A172 (cell line): ENCODE results near the gene MTG1. TPM values are rescaled to one million over a fixed set of nuclear protein-coding genes. Genes with fewer than 3 reads are reported as not detected.
"Not testable (repeated sequence)": the region's sequence is repeated elsewhere in the genome, so short reads cannot be mapped to it uniquely, and the experiment has no call there.

Source experiments
- DNase-seq: peaks from one replicate; pipeline ENCODE4 v3.0.0-alpha.2; 2015; ENCODE audit warnings: low spot score
- total RNA-seq: library from RNA; depleted of rRNA; stranded (reverse); fragments of >200 nt; shearing (Covaris generic); gene quantifications from 2 replicates; pipeline ENCODE4 v1.2.3, GENCODE V29; 2014

MTG1 gene
- total RNA-seq, 1 experiment from 2014 or later, result 13.7 TPM

DNA sequence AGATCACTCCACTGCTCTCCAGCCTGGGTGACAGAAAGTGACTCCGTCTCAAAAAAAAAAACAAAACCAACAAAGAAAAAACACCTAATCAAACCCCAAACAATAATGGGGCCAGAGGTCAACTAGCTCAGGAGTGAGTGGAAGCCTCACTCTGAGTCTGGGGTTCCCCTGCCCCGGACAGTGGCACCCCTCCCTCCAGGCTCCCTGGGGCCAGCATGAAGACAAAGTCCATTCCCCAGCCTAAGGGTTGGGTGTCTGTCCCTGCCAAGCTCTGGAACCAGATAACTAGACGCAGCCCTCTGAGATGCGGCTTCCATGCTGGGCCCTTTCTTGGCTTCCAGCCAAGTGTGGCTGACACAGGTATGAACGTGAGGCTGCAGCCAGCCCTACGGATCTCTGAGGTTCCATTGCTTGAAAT is 34.4 kb upstream of the MTG1 start:
- DNase-seq, result no peak

DNA sequence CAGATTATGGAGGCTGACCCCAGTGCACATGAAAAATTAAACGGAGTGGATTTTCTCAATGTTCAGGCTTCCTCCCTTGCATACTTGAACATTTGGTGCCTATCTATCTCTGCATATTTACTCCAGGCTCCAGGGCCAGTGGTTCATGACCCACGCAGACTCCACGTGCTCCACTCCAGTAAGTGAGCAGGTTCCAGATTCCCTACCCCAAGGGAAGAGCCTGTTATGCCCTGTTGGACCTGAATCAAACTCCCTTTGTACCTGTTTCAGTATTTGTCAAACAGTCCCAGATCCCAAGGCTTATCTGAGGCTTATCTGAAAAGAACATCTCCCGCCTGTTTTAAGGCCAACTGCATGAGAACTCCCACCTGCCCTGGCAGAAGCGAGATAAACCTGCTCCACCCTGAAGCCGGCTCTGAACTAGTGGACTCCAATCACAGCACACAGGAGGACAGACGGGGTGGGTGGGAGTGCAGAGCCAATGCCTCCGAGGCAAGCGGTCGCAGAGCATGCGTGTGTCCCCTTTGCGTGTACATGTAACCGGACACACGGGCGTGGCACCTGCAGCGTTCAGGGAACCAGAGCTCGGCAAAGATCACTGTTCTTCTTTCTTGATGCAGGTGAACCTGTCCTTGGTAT is 33.9 kb upstream of the MTG1 start:
- no peak for DNase-seq

DNA sequence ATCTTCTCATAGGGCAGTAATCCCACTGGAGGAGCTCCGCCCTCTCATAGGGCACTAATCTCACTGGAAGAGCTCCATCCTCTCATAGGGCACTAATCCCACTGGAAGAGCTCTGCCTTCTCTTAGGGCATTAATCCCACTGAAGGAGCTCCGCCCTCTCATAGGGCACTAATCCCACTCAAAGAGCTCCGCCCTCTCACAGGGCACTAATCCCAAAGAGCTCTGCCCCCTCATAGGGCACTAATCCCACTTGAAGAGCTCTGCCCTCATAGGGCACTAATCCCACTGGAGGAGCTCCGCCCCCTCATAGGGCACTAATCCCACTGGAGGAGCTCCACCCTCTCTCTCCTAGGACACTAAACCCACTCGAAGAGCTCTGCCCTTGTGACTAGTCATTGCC is 32.7 kb upstream of the MTG1 start:
- DNase-seq, result no peak

DNA sequence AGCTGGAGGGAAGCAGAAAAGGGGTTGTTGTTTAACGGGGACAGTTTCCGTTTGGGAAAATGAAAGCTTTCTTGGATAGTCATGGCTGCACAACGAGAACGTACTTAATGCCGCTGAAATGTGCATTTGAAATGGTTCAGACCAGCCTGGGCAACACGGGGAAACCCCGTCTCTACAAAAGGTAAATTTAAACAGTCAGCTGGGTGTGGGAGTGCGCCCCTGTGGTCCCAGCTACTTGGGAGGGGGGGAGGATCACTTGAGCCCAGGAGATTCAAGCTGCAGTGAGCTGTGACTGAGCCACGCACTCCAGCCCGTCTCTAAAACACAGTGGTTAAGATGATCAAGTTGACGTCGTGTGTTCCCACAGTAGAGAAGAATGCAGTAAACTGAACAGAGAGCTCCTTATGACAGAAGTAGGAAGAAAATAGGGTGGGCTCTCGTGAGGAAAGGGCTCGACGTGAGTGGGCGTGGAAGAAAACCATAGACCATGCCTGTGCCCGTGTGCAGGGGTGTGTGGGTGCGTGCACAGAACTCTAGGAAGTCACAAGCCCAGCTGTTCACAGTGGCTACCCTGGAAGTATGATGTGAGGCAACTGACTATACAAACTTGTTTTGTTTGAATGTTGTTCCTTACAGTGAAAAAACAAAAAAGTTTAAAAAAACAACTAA is 32.0 kb upstream of the MTG1 start:
- DNase-seq, result no peak

DNA sequence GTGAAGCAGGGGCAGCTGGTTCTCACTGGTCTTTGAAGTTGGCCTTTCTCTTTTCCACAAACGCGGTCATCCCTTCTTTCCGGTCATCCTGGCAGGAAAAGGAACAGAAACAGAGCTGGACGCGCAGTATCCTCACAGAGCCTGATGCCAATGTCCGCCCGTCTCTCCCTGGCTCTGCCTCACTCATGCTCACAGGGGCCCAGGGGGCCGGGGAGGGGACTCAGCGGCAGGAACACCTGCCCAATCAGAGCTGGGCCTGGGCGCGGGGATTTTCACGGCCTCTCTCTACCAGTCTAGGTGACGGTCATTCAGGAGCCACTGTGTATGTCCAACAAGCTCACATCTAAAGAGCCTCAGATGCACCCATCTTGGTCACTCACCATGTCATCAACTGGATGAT is 31.1 kb upstream of the MTG1 start:
- DNase-seq, result no peak

DNA sequence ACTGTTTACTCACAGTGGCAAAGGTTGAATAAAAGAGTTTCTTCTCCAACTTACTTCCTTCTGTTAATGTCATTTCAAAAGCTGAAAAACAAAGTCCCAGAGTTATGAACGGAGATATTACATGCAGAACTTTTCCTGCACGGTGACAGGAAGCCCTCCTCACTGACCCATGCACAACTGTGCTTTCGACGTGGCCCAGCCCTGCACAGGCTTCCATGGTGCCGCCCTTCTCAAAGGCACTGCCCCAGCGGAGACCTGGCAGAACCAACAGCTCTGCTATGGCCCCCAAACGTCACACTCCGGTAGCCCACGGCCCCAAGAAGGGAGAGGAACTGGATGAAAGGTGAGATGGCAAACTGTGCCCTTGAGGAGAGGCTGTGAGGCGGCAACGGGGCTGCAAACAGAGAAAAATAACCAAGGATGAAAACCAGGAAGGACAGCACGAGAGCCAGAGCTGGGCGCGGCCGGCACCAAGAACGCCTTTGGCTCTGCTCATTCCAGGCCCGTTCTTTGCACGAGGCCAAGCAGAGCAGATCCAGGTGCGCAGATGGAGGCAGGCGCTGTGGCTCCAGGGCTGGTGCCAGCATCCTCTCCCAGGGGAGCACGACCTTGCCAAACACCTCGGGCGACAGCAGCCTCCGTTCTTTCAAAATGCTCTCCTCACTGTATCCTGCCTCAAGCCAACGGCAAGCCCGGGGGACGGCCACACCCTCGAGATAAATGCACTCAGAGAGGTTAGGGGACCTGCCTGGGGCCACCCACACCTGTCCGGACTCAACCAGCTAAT is 29.1 kb upstream of the MTG1 start:
- no peak for DNase-seq

DNA sequence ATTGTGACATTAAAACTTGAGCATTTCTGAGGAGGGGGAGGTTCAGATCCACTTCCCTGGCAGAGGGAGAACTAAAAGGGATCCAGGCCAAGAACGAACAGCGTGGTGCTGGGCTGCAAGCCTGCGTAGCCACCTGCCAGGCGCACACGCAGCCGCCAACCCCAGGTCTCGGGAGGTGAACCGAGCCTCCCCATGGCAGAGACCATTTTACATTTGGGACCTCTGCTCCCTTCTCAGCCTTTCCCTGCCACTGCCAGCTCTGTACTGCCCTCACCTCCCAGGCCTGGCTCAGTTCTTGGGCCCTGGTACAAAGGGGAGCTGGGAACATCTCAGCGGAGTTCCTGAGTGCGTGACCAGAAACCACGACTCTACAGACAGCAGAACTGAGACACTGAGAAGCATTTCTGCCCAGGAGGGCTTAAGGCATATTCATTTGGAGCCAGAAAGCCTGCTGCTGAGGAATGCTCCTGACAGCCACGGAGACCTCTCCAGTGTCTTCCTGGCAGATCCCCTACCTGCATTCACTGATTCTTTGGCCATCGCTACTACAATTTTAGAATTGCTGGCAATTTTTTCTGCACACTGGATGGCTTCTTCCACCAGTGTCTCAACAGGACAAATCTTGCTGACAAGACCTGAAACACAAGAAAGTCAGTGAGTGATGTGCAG is 28.4 kb upstream of the MTG1 start:
- DNase-seq, result no peak

DNA sequence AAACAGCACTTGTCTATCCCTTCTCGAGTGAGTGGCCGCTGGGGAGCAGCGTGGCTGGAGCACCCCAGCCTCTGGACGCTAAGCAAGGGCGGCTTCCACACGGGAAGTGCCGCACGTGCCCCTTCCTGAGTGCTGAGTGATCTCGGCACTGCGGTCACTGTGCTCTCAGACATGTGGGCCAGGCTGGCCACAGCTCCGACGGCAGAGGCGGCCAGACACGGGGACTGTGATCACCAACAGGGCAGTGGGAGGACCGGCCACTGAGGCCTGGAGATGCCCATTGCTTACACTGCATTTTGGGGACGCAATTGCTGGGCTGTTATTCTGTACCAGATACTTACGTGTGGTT is 27.9 kb upstream of the MTG1 start:
- DNase-seq, result no peak

DNA sequence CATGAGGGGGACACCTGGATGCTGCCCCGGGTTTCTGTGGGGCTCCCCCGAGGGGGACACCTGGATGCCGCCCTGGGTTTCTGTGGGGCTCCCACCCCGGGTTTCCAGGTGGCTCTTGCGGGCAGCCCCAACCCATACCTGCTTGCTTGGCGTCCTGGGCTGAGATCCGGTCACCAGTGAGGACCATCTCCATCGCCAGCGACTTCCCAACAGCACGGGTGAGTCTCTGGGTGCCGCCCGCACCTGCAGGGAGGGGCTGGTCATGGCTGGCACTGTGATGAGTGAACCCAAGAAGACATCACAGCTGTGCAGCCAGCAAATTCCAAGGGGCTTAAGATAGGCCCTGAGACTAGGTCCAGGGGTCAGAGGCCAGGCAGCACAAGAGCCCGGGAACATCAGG is 27.2 kb upstream of the MTG1 start:
- no peak for DNase-seq

DNA sequence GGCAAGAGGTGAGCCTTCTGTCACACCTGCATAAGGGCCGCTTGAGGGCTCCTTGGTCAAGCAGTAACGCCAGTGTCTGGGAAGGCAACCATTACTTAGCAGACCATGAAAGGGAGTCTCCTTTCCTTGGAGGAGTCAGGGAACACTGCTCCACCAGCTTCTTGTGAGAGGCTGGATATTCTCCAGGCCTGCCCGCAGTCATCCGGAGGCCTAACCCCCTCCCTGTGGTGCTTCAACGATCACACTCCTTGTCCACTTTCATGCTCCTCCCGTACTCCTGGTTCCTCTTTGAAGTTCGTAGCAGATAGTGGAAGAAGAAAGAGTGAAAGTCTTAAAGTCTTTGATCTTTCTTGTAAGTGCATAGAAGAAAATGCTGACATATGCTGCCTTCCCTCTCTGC is 26.5 kb upstream of the MTG1 start:
- not testable (repeated sequence) for DNase-seq

DNA sequence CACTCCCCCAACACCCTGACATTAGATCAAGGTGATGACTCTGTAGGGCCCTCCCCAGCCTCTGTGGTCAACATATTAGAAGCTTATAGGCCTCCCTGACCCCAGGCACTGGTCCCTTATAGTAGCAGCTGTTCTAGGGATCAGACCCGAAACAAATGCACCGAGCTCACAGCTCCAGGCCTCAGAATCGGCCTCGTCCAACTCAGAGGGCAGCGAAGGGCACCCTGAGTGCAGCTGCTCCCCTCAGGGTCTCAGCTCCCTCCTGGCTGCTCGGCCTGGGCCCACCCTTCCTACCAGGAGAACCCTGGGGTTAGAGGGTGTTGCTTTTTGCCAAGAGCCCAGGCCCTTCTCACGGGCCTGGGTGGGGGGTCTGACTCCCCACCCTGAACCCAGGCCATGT is 25.8 kb upstream of the MTG1 start:
- no peak for DNase-seq

DNA sequence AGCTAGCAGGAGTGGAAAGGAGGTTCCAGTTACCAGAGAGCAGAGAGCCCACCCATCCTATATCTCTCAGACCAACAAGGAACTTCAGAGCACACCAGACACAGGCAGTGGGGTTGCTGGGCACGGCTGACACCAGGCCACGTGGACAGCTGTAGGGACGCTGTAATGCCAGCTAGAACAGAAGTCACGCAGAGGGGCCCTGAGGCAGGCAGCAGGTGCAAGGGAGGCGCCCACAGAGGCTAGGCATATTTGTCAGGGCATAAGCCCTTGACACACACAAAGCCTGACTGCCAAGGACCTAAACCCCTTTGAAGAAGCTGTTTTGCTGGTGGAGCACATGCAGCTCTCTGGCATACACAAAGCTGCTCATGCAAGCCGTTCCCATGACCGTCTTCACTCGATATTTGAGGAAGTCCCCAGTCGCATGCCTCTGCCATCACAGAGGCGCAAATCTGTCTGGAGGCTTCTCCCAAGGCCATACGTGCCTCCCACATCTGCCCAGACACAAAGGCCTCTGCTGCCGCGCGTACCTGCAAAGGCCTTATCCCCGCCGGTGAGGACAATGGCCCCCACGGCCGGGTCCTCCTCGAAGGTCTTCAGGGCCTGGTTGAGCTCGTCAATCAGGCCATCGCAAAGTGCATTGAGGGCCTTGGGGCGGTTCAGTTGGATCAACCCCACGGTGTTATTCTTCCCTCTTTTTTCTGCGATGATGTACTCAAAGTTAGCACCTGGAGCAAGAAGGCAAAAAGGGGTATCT is 23.7 kb upstream of the MTG1 start:
- no peak for DNase-seq

DNA sequence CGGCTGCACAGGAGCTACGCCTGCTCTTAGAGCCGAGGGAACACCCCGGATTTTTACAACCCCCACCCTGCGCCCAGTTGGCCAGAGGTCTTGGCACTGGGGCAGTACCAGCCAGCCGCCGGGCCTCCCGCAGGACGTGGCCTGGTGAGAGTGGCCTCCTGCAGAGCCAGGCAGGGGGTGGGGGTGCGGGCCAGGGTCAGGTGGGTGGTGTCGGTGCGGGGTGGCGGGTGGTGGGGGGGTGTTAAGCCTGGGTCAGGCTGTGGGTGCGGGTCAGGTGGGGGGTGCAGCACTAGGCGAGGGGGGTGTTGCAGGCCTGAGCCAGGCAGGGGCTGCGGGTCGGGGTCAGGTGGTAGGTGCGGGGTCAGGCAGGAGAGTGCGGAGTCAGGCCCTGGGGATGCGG is 21.4 kb upstream of the MTG1 start:
- no peak for DNase-seq

DNA sequence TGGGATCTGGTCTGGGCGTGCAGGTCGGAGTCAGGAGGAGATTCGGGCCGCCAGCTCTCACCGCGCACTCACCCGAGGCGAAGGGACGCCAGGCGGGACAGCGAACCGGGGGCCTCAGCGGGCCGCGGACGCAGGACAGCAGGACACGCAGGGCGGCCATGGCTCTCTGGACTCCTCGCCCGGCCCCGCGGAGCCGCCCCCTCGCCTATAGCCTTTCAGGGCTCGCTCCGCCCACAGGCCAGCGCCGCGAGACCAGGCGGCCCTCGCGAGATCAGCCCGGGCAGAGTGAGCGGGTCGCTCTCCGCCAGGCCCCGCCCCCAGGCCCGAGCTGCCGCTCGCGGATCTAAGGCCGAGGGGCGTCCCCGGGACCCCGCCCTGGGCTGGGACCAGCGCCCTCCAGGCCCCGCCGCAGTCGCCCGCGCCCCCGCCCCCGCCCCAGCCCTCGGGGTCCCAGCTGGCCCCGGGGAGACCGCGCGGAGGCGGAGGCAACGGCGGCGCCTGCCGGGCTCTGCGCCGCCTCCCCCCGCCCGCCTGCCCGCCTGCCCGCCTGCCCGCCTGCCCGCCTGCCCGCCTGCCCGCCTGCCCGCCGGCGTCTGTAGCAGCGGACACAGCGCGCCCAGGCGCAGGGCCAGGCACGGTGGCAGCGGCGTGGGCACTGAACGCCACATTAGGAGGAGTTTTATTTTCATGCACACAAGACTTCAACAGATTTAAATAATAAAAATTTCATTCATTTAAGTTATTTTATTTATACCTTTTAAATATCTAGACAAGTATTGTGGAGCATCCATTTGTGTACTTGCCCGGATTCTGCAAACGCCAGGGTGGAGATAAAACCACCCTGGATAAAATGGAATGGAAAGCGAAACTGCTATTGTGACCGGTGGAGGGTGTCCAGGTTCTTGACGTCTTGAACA is 20.5 kb upstream of the MTG1 start, which contains the start of gene ECHS1:
ECHS1 (minus strand) TSS at position 181 of the 917 bp plus-strand sequence; CDS start at position 160, 21 bp downstream.
- peak; percentile 72 for DNase-seq

DNA sequence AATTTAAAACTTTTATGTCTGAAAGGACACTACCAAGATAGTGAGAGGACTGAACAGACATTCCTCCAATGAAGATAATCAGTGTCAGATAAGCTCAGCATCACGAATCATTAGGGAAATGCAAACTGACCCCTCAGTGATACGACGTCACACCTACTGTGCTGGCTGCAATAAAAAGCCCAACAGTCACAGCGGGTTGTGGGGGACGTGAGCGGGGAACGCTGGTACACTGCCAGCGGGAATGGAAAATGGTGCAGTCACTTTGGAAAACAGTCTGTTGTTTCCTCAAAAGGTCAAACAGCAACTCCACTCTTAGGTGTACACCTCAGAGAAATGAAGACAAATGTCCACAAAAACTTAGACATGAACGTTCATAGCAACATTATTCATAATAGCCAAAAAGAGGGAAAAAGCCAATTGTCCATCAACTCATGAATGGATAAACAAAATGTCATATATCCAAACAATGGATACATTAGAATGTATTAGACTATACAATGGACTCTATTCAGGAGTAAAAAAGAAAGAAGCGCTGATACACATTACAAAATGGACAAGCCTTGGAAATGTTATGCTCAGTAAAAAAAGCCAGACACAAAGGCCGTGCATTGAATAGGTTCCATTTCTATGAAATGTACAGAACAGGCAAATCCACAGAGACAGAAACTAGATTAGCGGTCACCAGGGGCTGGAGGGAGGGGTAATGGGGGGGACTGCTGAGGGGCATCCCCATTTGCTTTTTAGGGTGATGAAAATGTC is 18.4 kb upstream of the MTG1 start:
- DNase-seq, result no peak

DNA sequence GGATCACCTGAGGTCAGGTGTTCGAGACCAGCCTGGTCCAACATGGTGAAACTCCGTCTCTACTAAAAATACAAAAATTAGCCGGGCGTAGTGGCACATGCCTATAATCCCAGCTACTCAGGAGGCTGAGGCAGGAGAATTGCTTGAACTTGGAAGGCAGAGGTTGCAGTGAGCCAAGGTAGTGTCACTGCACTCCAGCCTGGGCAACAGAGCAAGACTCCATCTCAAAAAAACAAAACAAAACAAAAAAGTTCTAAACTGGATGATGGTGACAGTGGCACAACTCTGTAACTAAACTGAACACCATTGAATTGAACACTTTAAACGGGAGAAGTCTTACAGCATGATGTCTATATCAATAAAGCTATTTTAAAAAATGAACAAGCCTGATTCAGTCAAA is 17.8 kb upstream of the MTG1 start:
- DNase-seq, result not testable (repeated sequence)

DNA sequence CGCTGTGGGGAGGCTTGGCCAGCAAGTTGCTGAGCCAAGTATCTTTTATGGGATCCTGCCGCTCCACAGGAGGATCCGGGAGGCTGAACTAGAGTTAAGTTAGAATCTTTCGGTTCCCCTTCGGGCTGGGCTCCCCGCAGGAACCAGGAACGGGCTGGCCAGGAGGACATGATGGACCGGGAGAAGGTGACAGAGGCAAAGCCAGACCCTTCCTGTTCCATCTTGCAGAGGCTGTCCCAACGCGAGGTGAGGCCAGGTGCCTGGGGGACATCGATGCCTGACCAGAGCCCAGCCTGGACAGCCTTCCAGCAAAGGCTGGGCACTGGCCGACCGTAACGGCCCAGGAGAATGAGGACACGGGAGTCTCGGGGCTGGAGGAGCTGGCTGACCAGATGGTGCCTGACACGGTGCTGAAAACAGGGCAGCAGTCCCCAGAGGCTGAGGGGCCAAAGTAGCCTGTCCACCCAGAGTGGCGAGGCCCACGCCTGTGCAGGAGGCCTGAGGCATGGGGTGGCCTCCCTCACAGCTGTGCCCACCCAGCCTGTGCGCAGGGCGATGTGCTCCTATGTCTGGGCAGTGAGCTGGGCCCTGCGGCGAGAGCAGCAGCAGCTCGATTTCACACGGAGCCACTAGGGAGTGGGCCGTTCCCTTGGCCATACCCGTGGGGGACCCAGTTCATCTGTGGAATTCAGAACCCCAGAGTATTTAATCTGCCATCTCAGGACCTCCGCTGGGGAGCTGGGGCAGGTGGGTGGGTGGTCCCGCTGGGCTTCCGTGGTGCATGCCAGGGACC is 16.7 kb upstream of the MTG1 start:
- DNase-seq, result no peak

DNA sequence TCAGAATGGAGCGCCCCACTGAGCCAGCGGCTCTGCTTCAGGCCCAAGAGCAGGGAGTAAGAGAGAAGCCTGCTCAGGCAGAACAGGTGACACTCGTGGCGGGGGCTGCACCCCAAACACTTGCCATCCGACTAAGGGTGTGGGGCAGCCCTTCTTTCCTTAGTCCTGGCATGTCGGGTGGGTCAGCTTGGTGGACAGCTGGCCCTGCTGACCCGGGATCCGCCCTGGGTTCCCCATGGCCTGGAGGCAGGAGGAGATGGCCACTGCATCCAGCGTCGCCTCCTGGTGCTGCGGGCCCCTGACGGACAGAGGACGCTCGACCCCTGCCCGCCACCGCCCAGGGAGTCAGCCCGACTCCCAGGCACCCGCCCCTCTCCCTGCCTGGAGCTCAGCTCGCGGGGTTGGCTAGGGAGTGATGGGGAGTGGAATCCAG is 16.1 kb upstream of the MTG1 start:
- DNase-seq, result no peak
